Measurements from ENCODE around the gene KIAA1328. TPM values are rescaled to one million over a fixed set of nuclear protein-coding genes. Genes with fewer than 3 reads are reported as not detected.
"Not testable (repeated sequence)": the region's sequence is repeated elsewhere in the genome, so short reads cannot be mapped to it uniquely, and the experiment has no call there.

Gene KIAA1328
- total RNA-seq, 1 donor from 2014 or later = 9.2 TPM

DNA sequence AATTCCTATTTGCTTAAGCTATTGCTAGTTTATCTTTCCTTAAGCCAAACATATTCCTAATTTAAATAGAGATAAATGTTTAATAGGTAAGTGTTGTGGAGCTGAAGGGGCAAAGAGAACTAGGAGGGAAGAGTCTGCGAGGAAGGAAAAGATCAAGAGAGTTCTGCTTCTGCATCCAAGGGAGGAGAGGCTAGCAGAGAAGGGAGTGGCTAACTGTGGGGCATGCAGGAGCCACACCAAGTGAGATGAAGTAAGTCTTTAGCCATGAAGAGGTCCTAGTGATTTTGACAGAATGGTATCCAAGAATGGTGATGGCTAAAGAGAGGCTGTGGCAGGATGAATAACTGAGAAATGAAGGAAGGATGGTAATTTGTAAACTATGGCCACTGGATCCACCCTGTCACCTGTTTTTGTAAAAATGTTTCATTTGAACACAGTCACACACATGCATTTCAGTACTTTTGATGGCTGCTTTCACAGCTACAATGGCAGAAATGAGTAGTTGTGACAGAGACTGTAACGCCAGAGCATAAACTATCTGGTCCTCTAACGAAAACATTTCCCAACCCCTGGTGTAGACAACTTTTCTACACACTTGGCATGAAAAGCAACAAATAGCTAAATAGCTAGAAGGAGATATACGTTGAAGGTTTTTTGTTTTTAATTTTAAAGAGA, 15.7 kb upstream of the KIAA1328 start:
- Mint-ChIP-seq H3K27me3 (ENCODE audit: unreplicated experiment) (no peaks in the 10 kb centered on the region), H3K27ac (ENCODE audit: unreplicated experiment) (no peak overlapping the region), H3K9me3 (ENCODE audit: unreplicated experiment) (no peaks in the 10 kb centered on the region), H3K4me1 (ENCODE audit: unreplicated experiment) (no peaks in the 10 kb centered on the region), H3K4me3 (ENCODE audit: unreplicated experiment) (no peak overlapping the region), H3K36me3 (ENCODE audit: low read depth, unreplicated experiment) (peaks cover 17% of the 10 kb centered on the region)
- DNase-seq (ENCODE audit: low spot score) = no peak
- TF ChIP-seq, protein P1, sequence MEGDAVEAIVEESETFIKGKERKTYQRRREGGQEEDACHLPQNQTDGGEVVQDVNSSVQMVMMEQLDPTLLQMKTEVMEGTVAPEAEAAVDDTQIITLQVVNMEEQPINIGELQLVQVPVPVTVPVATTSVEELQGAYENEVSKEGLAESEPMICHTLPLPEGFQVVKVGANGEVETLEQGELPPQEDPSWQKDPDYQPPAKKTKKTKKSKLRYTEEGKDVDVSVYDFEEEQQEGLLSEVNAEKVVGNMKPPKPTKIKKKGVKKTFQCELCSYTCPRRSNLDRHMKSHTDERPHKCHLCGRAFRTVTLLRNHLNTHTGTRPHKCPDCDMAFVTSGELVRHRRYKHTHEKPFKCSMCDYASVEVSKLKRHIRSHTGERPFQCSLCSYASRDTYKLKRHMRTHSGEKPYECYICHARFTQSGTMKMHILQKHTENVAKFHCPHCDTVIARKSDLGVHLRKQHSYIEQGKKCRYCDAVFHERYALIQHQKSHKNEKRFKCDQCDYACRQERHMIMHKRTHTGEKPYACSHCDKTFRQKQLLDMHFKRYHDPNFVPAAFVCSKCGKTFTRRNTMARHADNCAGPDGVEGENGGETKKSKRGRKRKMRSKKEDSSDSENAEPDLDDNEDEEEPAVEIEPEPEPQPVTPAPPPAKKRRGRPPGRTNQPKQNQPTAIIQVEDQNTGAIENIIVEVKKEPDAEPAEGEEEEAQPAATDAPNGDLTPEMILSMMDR (IDR thresholded peaks at IDR 0.05; ENCODE audit: unreplicated experiment) = no peak

DNA sequence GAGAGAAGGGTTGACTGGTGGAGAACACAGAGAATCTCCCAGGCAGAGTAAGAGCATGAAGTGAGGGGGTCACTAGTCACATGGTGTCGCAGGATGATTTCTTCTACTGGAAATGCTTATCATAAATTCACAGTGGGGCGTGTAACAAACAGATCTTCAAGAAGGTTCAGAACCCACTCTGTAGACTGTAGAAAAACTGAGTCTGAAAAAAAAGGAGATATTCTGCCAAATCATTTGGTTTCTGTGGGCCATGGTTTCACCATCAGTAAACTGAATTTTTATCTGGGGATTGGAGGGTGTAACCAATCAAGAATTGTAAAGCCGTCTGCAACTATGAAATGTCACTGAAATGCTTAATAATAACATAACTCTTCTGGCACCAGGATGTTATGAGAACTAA, 15.1 kb upstream of the KIAA1328 start:
- no peak overlapping the region for H3K27ac Mint-ChIP-seq (ENCODE audit: unreplicated experiment)

DNA sequence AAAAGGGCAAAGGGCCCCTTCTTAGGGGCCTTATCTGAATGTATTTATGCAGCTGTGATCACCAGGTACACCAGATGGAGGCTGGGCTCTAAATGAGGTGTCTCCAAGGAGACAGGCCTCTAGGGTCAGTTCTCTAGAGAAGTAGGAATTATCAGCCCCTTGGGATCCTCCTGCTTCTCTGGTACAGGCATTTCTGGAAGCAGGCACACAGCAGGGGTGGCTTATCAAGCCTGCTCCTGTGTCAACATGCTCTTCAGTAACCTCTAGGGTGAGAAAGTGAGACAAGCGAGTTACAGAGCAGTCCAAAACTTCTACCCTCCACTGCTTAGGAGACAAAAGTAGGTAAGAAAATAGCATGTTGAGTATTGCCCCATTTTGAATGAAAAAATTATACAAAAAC, 13.9 kb upstream of the KIAA1328 start:
- Mint-ChIP-seq H3K36me3 (ENCODE audit: low read depth, unreplicated experiment) (peaks cover 20% of the 10 kb centered on the region), H3K4me3 (ENCODE audit: unreplicated experiment) (no peak overlapping the region), H3K4me1 (ENCODE audit: unreplicated experiment) (no peaks in the 10 kb centered on the region), H3K9me3 (ENCODE audit: unreplicated experiment) (no peaks in the 10 kb centered on the region), H3K27me3 (ENCODE audit: unreplicated experiment) (no peaks in the 10 kb centered on the region), H3K27ac (ENCODE audit: unreplicated experiment) (no peak overlapping the region)
- no peak for DNase-seq (ENCODE audit: low spot score)
- TF ChIP-seq, protein P1 (IDR thresholded peaks at IDR 0.05; ENCODE audit: unreplicated experiment) = no peak

More for the DNA sequence above, 15.1 kb upstream of the KIAA1328 start:
- no peak for DNase-seq (ENCODE audit: low spot score)
- Mint-ChIP-seq H3K36me3 (ENCODE audit: low read depth, unreplicated experiment) (peaks cover 19% of the 10 kb centered on the region), H3K4me1 (ENCODE audit: unreplicated experiment) (no peaks in the 10 kb centered on the region), H3K4me3 (ENCODE audit: unreplicated experiment) (peak overlapping the region; percentile 15), H3K9me3 (ENCODE audit: unreplicated experiment) (no peaks in the 10 kb centered on the region), H3K27me3 (ENCODE audit: unreplicated experiment) (no peaks in the 10 kb centered on the region)
- TF ChIP-seq, protein P1 (IDR thresholded peaks at IDR 0.05; ENCODE audit: unreplicated experiment) = no peak

DNA sequence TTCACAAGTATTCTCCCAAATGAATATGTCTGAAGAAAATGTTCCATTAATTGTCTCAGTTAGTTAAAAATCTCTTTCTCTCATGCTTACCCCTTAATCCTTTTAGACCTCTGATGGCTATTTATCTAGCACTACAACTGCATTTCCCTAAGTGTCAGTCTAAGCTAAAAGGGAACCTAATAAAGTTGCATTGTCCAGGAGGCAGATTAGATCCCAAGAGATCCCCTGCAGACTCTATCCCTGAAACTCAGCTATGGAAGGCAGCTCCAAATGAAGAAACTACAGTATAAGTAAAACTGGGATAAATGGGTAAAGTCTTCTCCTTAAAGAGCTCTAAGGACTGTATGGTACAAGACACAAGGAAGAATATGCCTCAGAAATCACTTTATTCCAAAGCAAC, 12.8 kb upstream of the KIAA1328 start:
- not testable (repeated sequence) for H3K4me3 Mint-ChIP-seq (ENCODE audit: unreplicated experiment)
- peaks cover 20% of the 10 kb centered on the region for H3K36me3 Mint-ChIP-seq (ENCODE audit: low read depth, unreplicated experiment)

DNA sequence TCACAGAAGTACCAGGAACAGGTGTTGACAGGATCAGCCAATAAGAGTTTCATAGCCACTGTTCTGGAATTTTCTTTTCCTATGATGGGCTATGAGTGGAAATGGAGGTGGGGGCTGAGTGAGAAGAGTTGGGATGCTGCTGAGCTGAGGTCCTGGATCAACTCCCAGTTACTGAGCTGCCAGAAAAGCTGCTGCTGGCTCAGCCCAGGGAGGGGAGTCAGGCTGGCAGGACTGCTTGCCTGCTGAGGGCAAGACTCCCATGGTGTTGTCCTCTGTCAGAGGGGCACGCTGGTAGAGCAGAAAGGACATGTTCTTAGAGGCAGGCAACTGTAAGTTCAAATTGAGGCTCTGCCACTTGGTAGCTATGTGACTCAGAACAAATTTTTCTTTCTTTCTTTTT, 11.9 kb upstream of the KIAA1328 start:
- no peak overlapping the region for H3K4me3 Mint-ChIP-seq (ENCODE audit: unreplicated experiment)

More for the DNA sequence above, 12.8 kb upstream of the KIAA1328 start:
- not testable (repeated sequence) for H3K27me3 Mint-ChIP-seq (ENCODE audit: unreplicated experiment); DNase-seq (ENCODE audit: low spot score); H3K4me1 Mint-ChIP-seq (ENCODE audit: unreplicated experiment); H3K9me3 Mint-ChIP-seq (ENCODE audit: unreplicated experiment); H3K27ac Mint-ChIP-seq (ENCODE audit: unreplicated experiment)

More for the DNA sequence above, 11.9 kb upstream of the KIAA1328 start:
- Mint-ChIP-seq H3K27me3 (ENCODE audit: unreplicated experiment) (no peaks in the 10 kb centered on the region), H3K9me3 (ENCODE audit: unreplicated experiment) (no peaks in the 10 kb centered on the region), H3K27ac (ENCODE audit: unreplicated experiment) (no peak overlapping the region), H3K36me3 (ENCODE audit: low read depth, unreplicated experiment) (peaks cover 20% of the 10 kb centered on the region), H3K4me1 (ENCODE audit: unreplicated experiment) (no peaks in the 10 kb centered on the region)
- TF ChIP-seq, protein P1 (IDR thresholded peaks at IDR 0.05; ENCODE audit: unreplicated experiment) = no peak
- no peak for DNase-seq (ENCODE audit: low spot score)

Data from endothelial cell (in vitro differentiated cells).